ENCODE measurements around the gene ESYT1.
A peak's percentile ranks its signal among the peaks of the same experiment; 100 is the strongest.

The ESYT1 gene

DNA sequence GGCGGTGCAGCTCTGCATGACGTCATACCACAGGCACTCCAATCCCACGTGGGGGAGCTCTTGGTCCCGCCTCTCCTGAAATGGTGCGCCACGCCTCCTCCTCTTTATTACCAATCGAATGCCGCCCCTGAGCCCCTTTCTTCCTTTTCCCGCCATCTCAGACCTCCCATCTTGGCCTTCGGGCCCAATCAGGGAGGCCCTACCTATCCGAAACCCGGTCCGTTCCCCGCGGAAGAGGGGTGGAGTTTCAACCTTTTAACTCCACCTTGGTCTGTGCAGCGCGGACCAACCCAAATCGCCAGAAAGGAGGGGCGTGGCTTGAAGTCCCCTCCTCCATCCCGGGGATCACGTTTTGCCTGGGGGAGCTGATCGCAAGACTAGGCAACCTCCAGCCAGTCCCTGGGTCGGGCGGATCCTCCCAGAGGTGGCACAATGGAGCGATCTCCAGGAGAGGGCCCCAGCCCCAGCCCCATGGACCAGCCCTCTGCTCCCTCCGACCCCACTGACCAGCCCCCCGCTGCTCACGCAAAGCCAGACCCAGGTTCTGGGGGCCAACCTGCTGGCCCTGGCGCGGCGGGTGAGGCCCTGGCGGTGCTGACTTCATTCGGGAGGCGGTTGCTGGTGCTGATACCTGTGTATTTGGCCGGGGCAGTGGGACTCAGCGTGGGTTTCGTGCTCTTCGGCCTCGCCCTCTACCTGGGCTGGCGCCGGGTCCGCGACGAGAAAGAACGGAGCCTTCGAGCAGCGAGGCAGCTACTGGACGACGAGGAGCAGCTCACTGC is at the start of gene ESYT1:
Gene ESYT1, plus strand, starts transcription at position 380 of the 782 bp plus-strand sequence. Its CDS starts 53 bp downstream, at position 433.
- Histone ChIP-seq H3K4me1 (ENCODE audit: insufficient read depth, low read length) (peaks cover 57% of the 10 kb centered on the region), H4K20me1 (ENCODE audit: insufficient read depth, low read length) (no peaks in the 10 kb centered on the region), H3K79me2 (ENCODE audit: insufficient read depth, low read length) (peaks cover 36% of the 10 kb centered on the region), H3K36me3 (ENCODE audit: insufficient read depth, low read length) (peaks cover 34% of the 10 kb centered on the region), H3K9me3 (ENCODE audit: insufficient read depth, low read length, severe bottlenecking) (peaks cover 6% of the 10 kb centered on the region), H3K27ac (ENCODE audit: low read length) (peak within 1 kb of the TSS; percentile 79), H3K27me3 (ENCODE audit: insufficient read depth, low read length, poor library complexity) (no peaks in the 10 kb centered on the region), H2AFZ (ENCODE audit: low read depth, low read length) (peak within 1 kb of the TSS; percentile 79), H3K4me3 (ENCODE audit: low read depth in 1 of 2, low read length in 2 of 2) (peak within 1 kb of the TSS; percentile 40 to 74), H3K4me2 (ENCODE audit: insufficient read depth, low read length) (peak within 1 kb of the TSS; percentile 90), H3K9ac (ENCODE audit: low read depth, low read length) (peak within 1 kb of the TSS; percentile 66)
- peak; percentile 100 for DNase-seq
- TF ChIP-seq CTCF (IDR thresholded peaks at IDR 0.05; ENCODE audit: borderline replicate concordance, extremely low read depth, low read length, poor library complexity, severe bottlenecking) (peak; percentile 2), EZH2 (IDR thresholded peaks at IDR 0.05; ENCODE audit: borderline replicate concordance, low read depth, low read length, severe bottlenecking) (no peak)
- ATAC-seq (ENCODE audit: insufficient read depth, low read depth) = peak; percentile 88

DNA sequence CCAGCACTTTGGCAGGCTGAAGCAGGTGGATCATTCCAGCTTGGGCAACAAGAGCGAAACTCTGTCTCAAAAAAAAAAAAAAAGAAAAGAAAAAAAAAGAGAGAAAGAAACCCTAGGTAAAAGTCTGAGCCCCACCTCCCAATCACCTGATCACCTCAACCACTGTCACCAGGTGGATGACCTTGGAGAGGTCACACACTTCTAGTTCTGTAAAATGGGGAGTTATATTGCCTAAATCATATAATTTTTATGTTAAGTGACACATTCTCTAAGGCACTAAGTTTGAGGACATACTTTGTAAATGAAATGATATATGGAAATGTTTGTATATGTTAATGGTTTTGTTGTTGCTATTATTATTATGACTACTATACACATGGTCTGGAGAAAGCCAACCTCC is 49.6 kb upstream of the ESYT1 start:
- Histone ChIP-seq H3K79me2 (ENCODE audit: insufficient read depth, low read length) (no peaks in the 10 kb centered on the region), H3K27me3 (ENCODE audit: insufficient read depth, low read length, poor library complexity) (peaks cover 43% of the 10 kb centered on the region), H3K9me3 (ENCODE audit: insufficient read depth, low read length, severe bottlenecking) (no peaks in the 10 kb centered on the region), H3K4me3 (ENCODE audit: low read depth in 1 of 2, low read length in 2 of 2) (no peak overlapping the region), H2AFZ (ENCODE audit: low read depth, low read length) (no peak overlapping the region), H3K4me2 (ENCODE audit: insufficient read depth, low read length) (no peak overlapping the region), H3K27ac (ENCODE audit: low read length) (no peak overlapping the region), H3K36me3 (ENCODE audit: insufficient read depth, low read length) (no peaks in the 10 kb centered on the region), H4K20me1 (ENCODE audit: insufficient read depth, low read length) (no peaks in the 10 kb centered on the region; the same call in 1 of the 2 replicates), H3K4me1 (ENCODE audit: insufficient read depth, low read length) (peaks cover 20% of the 10 kb centered on the region), H3K9ac (ENCODE audit: low read depth, low read length) (no peak overlapping the region)
- ATAC-seq (ENCODE audit: insufficient read depth, low read depth) = no peak
- no peak for TF ChIP-seq CTCF (IDR thresholded peaks at IDR 0.05; ENCODE audit: borderline replicate concordance, extremely low read depth, low read length, poor library complexity, severe bottlenecking)
- TF ChIP-seq EZH2 (IDR thresholded peaks at IDR 0.05; ENCODE audit: borderline replicate concordance, low read depth, low read length, severe bottlenecking) = no peak
- DNase-seq = no peak

GRCh38 chr12:56078931-56079722 is 48.9 kb upstream of the ESYT1 start:
- Histone ChIP-seq H4K20me1 (ENCODE audit: insufficient read depth, low read length) (no peaks in the 10 kb centered on the region; the same call in 1 of the 2 replicates), H3K9me3 (ENCODE audit: insufficient read depth, low read length, severe bottlenecking) (no peaks in the 10 kb centered on the region), H3K4me2 (ENCODE audit: insufficient read depth, low read length) (peak overlapping the region; percentile 78), H3K79me2 (ENCODE audit: insufficient read depth, low read length) (no peaks in the 10 kb centered on the region), H3K4me1 (ENCODE audit: insufficient read depth, low read length) (peaks cover 20% of the 10 kb centered on the region), H3K9ac (ENCODE audit: low read depth, low read length) (peak overlapping the region; percentile 43), H3K27ac (ENCODE audit: low read length) (no peak overlapping the region), H3K36me3 (ENCODE audit: insufficient read depth, low read length) (no peaks in the 10 kb centered on the region), H3K4me3 (ENCODE audit: low read depth in 1 of 2, low read length in 2 of 2) (peak overlapping the region; percentile 11 to 55; a peak in 3 of 4 replicates), H2AFZ (ENCODE audit: low read depth, low read length) (peak overlapping the region; percentile 51), H3K27me3 (ENCODE audit: insufficient read depth, low read length, poor library complexity) (peaks cover 50% of the 10 kb centered on the region)
- ATAC-seq (ENCODE audit: insufficient read depth, low read depth) = peak; percentile 74
- TF ChIP-seq EZH2 (IDR thresholded peaks at IDR 0.05; ENCODE audit: borderline replicate concordance, low read depth, low read length, severe bottlenecking) (no peak), CTCF (IDR thresholded peaks at IDR 0.05; ENCODE audit: borderline replicate concordance, extremely low read depth, low read length, poor library complexity, severe bottlenecking) (peak; percentile 58)
- DNase-seq = peak; percentile 55

All from DND-41 (cell line).